K562 (cell line): ENCODE measurements around the gene PRAME. TPM values are rescaled to one million over a fixed set of nuclear protein-coding genes. Genes with fewer than 3 reads are reported as not detected.

ENCODE experiments used
- KDM4B ChIP-seq, 2 experiments: fragments of 450-650 bp in 1 of 2; sonication (generic) in 1 of 2; IDR thresholded peaks; 2 replicates each; pipeline ENCODE4 v1.6.1; 2016 to 2017; ENCODE audit warnings: borderline replicate concordance in 2 of 2, antibody characterized with exemption in 1 of 2, low read depth in 1 of 2, mild to moderate bottlenecking in 1 of 2
- LCOR ChIP-seq: sonication (generic); formaldehyde crosslinking; IDR thresholded peaks from 2 replicates; pipeline ENCODE4 v1.8.0; 2022; ENCODE audit warnings: mild to moderate bottlenecking, missing genetic modification reagents
- MAX ChIP-seq: sonication (generic); formaldehyde crosslinking; IDR thresholded peaks from 2 replicates; pipeline ENCODE4 v1.9.0; 2022; ENCODE audit warnings: mild to moderate bottlenecking, missing genetic modification reagents
- PPARD ChIP-seq: fragments of 250-450 bp; sonication (Bioruptor Pico); IDR thresholded peaks from 2 replicates; pipeline ENCODE4 v1.8.0; 2022; ENCODE audit warnings: inconsistent platforms, mild to moderate bottlenecking, moderate library complexity
- SRF ChIP-seq, 2 experiments: fragments of 250-450, 450-650 bp in 1 of 2; sonication (Bioruptor Pico) in 1 of 2; sonication (generic) in 1 of 2; formaldehyde crosslinking; IDR thresholded peaks; 2 replicates each; pipeline versions ENCODE4 v1.5.0 to v1.5.1; 2020 to 2022; ENCODE audit warnings: mild to moderate bottlenecking in 1 of 2, missing genetic modification reagents in 1 of 2
- THAP7 ChIP-seq: fragments of 250-450 bp; sonication (Bioruptor Pico); IDR thresholded peaks from 2 replicates; pipeline ENCODE4 v1.5.0; 2021
- ZNF609 ChIP-seq: sonication (generic); formaldehyde crosslinking; IDR thresholded peaks from 2 replicates; pipeline ENCODE4 v1.8.1; 2023; ENCODE audit warnings: missing genetic modification reagents, mild to moderate bottlenecking, borderline replicate concordance
- ZNF76 ChIP-seq: fragments of 250-450 bp; sonication (Bioruptor Pico); IDR thresholded peaks from 2 replicates; pipeline ENCODE4 v1.4.0; 2020; ENCODE audit warnings: mild to moderate bottlenecking, moderate library complexity, borderline replicate concordance
- polyA plus RNA-seq, 8 experiments: library from polyadenylated mRNA; depleted of rRNA in 4 of 8; stranded (reverse) in 5 of 8; unstranded in 3 of 8; fragments of >200 nt; fragmentation: Nextera tagmentation in 2 of 8; fragmentation: Illumina TruSeq in 1 of 8; extraction: Ambion mirVana in 2 of 8; extraction: Trizol in 1 of 8; gene quantifications; 2 replicates each; pipeline versions ENCODE4 v1.2.1 to v1.2.3, GENCODE V29; 2011 to 2014; ENCODE audit warnings: inconsistent platforms in 1 of 8, missing spikeins in 1 of 8
- total RNA-seq, 7 experiments: library from RNA; depleted of rRNA in 6 of 7; stranded (reverse); fragments of >200 nt in 6 of 7; fragmentation: Illumina TruSeq in 2 of 7; extraction: Trizol in 2 of 7; gene quantifications; 2 replicates each; pipeline versions ENCODE4 v1.2.1 to v1.2.3, GENCODE V29; 2011 to 2021; ENCODE audit warnings: low replicate concordance in 1 of 7
- TF ChIP-seq, protein P1 (sequence below): fragments of 250-450 bp; sonication (Bioruptor Pico); IDR thresholded peaks from 2 replicates; pipeline ENCODE4 v1.4.0; 2020; ENCODE audit warnings: borderline replicate concordance
- TF ChIP-seq, protein P2 (sequence below): fragments of 250-450 bp; sonication (Bioruptor Pico); IDR thresholded peaks from 2 replicates; pipeline ENCODE4 v1.8.0; 2022; ENCODE audit warnings: inconsistent platforms, mild to moderate bottlenecking, moderate library complexity, borderline replicate concordance

Gene PRAME
- total and polyA plus RNA-seq, 9 of the 15 experiments (the other 6 are each of a cell fraction or from before 2014, with no cell fraction given): 662 to 2,141 (median 1,142) TPM

DNA sequence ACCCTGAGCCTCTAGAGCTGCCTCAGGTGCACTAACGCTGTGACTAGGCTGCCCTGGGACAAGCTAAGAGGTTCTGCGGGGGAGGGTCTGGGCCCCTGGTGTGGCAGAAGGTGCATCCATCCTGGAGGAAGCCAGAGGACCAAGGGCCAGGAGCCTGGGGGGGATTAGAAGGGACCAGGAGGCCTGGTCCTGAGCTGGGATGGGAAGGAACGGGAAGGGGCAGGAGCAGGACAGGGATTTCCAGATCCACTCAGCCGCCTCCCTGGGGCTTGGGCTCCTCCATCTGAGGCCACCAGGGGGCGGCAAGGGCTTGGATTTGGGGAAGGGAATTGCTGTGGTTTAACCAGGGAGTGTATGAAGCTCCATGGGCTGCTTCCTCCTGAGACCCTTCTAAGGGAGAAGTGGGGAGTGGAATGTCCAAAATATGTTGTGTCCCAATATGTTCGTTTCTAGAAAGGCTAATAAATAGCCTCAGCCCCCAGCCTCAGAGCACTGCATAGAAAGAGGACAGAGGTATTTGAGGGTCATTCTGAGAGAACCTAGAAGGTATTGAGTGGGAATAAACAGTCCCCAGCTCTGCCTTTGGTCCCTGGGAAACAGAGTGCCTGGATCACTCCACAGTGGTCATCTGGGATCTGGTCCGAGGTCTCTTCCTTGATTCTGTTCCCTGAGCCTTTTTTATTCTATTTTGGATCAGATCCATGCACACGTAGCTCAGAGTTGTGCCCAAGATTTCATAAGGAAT lies 17.4 kb upstream of the PRAME start (continued):
- TF ChIP-seq ZNF609 (CRISPR knock-in tag) (0 out of 2 replicates have a peak, but pooled peaks have one; percentile 62), PPARD (0 out of 2 replicates have a peak, but pooled peaks have one; percentile 35), THAP7 (CRISPR knock-in tag) (peak; percentile 45; the same call in 1 of the 2 replicates), LCOR (CRISPR knock-in tag) (peak; percentile 82), KDM4B (IDR thresholded peaks at IDR 0.05; ENCODE audit: borderline replicate concordance in 2 of 2, low read depth in 1 of 2) (peak in 1 of 2 experiments; percentile 75; a peak in 1 of 4 replicates), MAX (peak; percentile 59), ZNF76 (CRISPR knock-in tag) (no peak), SRF (CRISPR knock-in tag; IDR thresholded peaks at IDR 0.05) (peak in 1 of 2 experiments; percentile 88; a peak in 1 of 4 replicates)
- TF ChIP-seq, protein P1, sequence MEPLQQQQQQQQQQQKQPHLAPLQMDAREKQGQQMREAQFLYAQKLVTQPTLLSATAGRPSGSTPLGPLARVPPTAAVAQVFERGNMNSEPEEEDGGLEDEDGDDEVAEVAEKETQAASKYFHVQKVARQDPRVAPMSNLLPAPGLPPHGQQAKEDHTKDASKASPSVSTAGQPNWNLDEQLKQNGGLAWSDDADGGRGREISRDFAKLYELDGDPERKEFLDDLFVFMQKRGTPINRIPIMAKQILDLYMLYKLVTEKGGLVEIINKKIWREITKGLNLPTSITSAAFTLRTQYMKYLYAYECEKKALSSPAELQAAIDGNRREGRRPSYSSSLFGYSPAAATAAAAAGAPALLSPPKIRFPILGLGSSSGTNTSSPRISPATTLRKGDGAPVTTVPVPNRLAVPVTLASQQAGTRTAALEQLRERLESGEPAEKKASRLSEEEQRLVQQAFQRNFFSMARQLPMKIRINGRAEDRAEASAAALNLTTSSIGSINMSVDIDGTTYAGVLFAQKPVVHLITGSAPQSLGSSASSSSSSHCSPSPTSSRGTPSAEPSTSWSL (CRISPR knock-in tag): peak; percentile 83; the same call in 1 of the 2 replicates
- TF ChIP-seq, protein P2, sequence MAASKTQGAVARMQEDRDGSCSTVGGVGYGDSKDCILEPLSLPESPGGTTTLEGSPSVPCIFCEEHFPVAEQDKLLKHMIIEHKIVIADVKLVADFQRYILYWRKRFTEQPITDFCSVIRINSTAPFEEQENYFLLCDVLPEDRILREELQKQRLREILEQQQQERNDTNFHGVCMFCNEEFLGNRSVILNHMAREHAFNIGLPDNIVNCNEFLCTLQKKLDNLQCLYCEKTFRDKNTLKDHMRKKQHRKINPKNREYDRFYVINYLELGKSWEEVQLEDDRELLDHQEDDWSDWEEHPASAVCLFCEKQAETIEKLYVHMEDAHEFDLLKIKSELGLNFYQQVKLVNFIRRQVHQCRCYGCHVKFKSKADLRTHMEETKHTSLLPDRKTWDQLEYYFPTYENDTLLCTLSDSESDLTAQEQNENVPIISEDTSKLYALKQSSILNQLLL (CRISPR knock-in tag): peak; percentile 45; the same call in 1 of the 2 replicates
